ENCODE results near the gene PRTFDC1.
"Not testable (repeated sequence)": the region's sequence is repeated elsewhere in the genome, so short reads cannot be mapped to it uniquely, and the experiment has no call there.

The PRTFDC1 gene

DNA sequence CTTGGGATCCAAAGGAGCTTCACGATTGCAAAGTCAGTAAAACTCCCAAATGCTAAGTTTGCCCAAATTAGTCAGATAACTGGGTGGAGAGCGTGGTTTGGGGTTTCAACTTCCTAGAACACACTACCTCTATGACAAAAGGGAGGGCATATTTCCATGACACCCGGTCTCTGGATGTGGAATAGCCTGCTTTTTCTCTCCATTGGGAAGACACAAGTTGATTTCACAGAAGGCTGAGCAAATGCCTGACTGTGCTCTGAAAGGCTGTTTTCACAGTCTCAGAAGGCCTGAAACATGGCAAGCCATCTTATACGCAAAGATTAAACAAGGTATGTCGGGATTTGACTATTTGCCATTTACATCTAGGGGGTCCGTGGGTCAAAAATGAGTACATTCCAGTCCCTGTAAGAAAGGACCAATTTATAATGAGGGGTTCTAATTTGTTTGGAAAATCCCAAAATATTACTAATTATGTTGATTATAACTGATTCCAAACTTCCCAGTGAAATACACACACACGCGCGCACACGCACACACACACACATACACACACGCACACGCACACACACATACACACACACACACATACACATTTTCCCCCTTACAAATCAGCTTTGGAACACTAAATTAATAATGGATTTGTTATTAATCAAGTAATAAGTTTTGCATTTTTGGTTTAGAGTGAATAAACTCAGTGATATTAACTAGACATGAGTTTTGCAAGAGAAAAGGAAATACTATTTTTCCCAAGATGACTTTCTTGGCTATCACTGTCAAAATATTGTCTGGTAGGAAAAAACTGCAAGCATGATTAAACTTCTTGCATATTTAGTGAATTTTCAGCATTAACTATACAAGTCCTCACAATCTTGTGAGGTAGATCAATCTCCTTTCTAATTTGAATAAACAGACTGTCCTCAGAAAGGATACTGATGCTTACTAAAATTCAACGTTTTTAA is 105.0 kb downstream of the PRTFDC1 start:
- TF ChIP-seq SPI1 (IDR thresholded peaks at IDR 0.05; ENCODE audit: low read depth, low read length) (no peak), POLR2A (IDR thresholded peaks at IDR 0.05; ENCODE audit: low read depth, low read length) (no peak), TAF1 (IDR thresholded peaks at IDR 0.05; ENCODE audit: low read depth, low read length) (no peak), POLR2AphosphoS5 (IDR thresholded peaks at IDR 0.05; ENCODE audit: low read depth, low read length) (no peak), POU2F2 (IDR thresholded peaks at IDR 0.05; ENCODE audit: low read depth, low read length) (no peak), PAX5 (IDR thresholded peaks at IDR 0.05; ENCODE audit: insufficient read depth, low read length, severe bottlenecking) (no peak)
- no peak for FAIRE-seq
- DNase-seq (ENCODE audit: insufficient read length, low spot score): no peak

DNA sequence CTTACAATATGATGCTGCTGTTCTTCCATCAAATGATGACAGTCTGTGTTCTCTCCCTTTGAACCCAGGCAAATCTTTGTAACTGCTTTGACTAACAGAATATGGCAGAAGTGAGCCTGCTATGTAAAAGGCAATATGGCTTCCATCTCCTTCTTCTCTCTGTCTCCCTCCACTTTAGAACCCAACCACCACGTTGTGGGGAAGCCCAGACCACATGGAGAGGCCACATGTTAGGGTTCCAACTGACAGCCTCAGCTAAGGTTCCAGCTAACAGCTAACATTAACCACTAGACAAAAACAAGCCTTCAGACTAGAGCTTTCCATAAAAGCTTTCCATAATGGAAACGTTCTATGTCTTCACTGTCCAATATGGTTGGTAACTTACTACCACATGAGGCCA is 107.7 kb downstream of the PRTFDC1 start:
- DNase-seq (ENCODE audit: insufficient read length, low spot score): no peak
- TF ChIP-seq PAX5 (IDR thresholded peaks at IDR 0.05; ENCODE audit: insufficient read depth, low read length, severe bottlenecking): no peak
- no peak for TF ChIP-seq POU2F2 (IDR thresholded peaks at IDR 0.05; ENCODE audit: low read depth, low read length)
- TF ChIP-seq SPI1 (IDR thresholded peaks at IDR 0.05; ENCODE audit: low read depth, low read length): no peak
- FAIRE-seq: no peak

DNA sequence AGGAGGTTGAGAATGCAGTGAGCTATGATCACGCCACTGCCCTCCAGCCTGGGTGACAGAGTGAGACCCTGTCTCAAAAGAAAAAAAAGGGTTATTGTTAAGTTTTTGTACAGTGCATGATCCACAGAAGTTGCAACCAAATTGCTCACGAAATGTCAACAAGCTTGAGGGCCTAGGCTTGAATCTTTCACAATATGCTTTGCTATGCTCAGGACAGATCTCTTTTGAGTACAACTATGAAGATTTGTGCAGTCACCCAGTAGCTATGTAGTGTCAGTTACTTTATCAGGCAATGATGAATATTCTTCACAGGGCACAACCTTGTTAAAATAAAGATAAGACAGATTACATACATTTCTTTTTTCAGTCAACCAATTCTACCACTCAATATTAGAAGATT is 109.2 kb downstream of the PRTFDC1 start:
- DNase-seq (ENCODE audit: insufficient read length, low spot score): no peak
- FAIRE-seq: no peak
- TF ChIP-seq PAX5 (IDR thresholded peaks at IDR 0.05; ENCODE audit: insufficient read depth, low read length, severe bottlenecking): no peak
- TF ChIP-seq TAF1 (IDR thresholded peaks at IDR 0.05; ENCODE audit: low read depth, low read length): no peak
- TF ChIP-seq POLR2A (IDR thresholded peaks at IDR 0.05; ENCODE audit: low read depth, low read length): no peak
- TF ChIP-seq POLR2AphosphoS5 (IDR thresholded peaks at IDR 0.05; ENCODE audit: low read depth, low read length): no peak
- no peak for TF ChIP-seq SPI1 (IDR thresholded peaks at IDR 0.05; ENCODE audit: low read depth, low read length)
- no peak for TF ChIP-seq POU2F2 (IDR thresholded peaks at IDR 0.05; ENCODE audit: low read depth, low read length)

DNA sequence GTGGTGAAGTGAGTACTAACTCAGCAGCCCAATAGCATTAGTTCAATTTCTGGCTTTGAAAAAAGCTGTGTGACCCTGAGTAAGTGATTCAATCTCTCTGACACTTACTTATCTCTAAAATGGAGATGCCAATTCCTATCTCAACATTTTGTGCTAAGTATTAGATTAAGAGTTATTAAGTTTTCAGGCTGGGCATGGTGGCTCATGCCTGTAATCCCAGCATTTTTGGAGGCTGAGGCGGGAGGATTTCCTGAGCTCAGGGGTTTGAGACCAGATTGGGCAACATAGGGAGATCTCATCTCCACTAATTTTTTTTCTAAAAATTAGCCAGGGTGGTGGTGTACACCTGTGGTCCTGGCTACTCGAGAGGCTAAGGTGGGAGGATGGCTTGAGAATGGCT is 109.5 kb downstream of the PRTFDC1 start:
- no peak for TF ChIP-seq SPI1 (IDR thresholded peaks at IDR 0.05; ENCODE audit: low read depth, low read length)
- TF ChIP-seq POLR2AphosphoS5 (IDR thresholded peaks at IDR 0.05; ENCODE audit: low read depth, low read length): no peak
- no peak for TF ChIP-seq POLR2A (IDR thresholded peaks at IDR 0.05; ENCODE audit: low read depth, low read length)
- TF ChIP-seq PAX5 (IDR thresholded peaks at IDR 0.05; ENCODE audit: insufficient read depth, low read length, severe bottlenecking): no peak
- TF ChIP-seq TAF1 (IDR thresholded peaks at IDR 0.05; ENCODE audit: low read depth, low read length): no peak
- no peak for TF ChIP-seq POU2F2 (IDR thresholded peaks at IDR 0.05; ENCODE audit: low read depth, low read length)
- DNase-seq (ENCODE audit: insufficient read length, low spot score) (no peak), FAIRE-seq (no peak)

DNA sequence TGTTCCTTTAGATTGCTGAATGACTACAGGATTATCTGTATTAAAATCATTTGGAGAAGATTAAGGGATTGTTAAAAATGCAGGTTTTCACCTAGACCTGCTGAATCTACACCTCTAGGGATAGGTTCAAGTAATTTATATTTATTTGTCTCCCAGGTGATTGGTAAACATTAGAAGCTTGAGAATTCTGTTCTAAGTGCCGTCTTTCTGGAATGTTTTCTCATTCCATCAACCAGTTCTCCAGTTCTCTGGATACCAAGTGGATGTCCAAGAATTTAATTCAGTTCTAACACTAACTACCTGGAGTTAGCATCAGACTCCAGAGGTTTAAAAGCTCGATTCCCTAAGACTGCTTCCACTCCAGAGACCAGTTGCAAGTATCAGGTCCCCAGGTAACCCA is 110.9 kb downstream of the PRTFDC1 start:
- TF ChIP-seq POLR2AphosphoS5 (IDR thresholded peaks at IDR 0.05; ENCODE audit: low read depth, low read length): no peak
- TF ChIP-seq SPI1 (IDR thresholded peaks at IDR 0.05; ENCODE audit: low read depth, low read length): no peak
- no peak for TF ChIP-seq TAF1 (IDR thresholded peaks at IDR 0.05; ENCODE audit: low read depth, low read length)
- no peak for DNase-seq (ENCODE audit: insufficient read length, low spot score)
- no peak for FAIRE-seq

DNA sequence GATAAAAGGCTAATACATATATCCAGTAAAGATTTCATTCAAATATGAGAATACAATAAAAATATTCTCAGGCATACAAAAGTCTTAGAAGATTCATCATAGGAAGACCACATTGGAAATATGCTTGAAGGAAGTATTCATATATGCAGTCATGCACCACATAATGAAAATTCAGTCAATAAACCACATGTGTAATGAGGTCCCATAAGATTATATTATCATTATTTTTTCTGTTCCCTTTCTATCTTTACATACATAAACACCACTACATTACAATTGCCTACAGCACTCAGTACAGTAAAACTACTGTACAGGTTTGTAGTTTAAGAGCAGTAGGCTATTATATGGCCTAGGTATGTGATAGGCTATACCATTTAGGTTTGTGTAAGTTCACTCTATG is 111.6 kb downstream of the PRTFDC1 start:
- no peak for FAIRE-seq
- DNase-seq (ENCODE audit: insufficient read length, low spot score): no peak
- no peak for TF ChIP-seq POLR2A (IDR thresholded peaks at IDR 0.05; ENCODE audit: low read depth, low read length)
- TF ChIP-seq POLR2AphosphoS5 (IDR thresholded peaks at IDR 0.05; ENCODE audit: low read depth, low read length): no peak

DNA sequence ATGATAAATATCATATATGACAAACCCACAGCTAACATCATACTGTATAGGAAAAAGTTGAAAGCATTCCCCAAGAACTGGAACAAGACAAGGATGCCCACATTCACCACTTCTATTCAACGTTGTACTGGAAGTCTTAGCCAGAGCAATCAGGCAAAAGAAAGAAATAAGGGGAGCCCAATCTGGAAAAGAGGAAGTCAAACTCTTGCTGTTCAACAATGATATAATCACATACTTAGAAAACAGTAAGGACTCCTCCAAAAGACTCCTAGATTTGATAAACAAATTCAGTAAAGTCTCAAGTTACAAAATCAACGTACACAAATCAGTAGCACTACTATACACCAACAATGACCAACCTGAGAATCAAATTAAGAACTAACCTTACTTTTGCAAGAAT is 114.6 kb downstream of the PRTFDC1 start:
- not testable (repeated sequence) for FAIRE-seq

DNA sequence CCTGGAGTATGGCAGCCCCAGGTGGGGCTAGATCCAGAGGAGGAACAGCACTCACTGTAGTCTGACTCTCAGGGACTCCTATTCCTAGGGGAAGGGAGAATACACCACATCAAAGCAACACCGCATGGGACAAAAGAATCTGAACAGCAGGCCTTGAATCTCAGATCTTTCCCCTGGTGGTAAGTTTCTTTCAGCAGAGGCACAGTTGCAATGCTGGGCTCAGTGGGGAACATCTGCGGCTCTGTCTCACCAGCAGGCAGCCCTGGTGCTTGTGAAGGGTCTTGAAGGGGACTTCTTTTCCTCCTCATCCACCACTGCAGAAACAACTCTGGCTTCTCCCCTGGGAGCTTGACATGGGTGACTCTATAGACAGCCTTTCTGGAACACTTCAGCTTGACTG is 117.5 kb downstream of the PRTFDC1 start:
- FAIRE-seq (no peak), DNase-seq (ENCODE audit: insufficient read length, low spot score) (no peak)
- TF ChIP-seq POLR2A (IDR thresholded peaks at IDR 0.05; ENCODE audit: low read depth, low read length) (no peak), POU2F2 (IDR thresholded peaks at IDR 0.05; ENCODE audit: low read depth, low read length) (no peak), PAX5 (IDR thresholded peaks at IDR 0.05; ENCODE audit: insufficient read depth, low read length, severe bottlenecking) (no peak), POLR2AphosphoS5 (IDR thresholded peaks at IDR 0.05; ENCODE audit: low read depth, low read length) (no peak), TAF1 (IDR thresholded peaks at IDR 0.05; ENCODE audit: low read depth, low read length) (no peak), SPI1 (IDR thresholded peaks at IDR 0.05; ENCODE audit: low read depth, low read length) (no peak)

More for the DNA sequence above, 114.6 kb downstream of the PRTFDC1 start:
- TF ChIP-seq SPI1 (IDR thresholded peaks at IDR 0.05; ENCODE audit: low read depth, low read length): peak; percentile 52
- not testable (repeated sequence) for DNase-seq (ENCODE audit: insufficient read length, low spot score)

DNA sequence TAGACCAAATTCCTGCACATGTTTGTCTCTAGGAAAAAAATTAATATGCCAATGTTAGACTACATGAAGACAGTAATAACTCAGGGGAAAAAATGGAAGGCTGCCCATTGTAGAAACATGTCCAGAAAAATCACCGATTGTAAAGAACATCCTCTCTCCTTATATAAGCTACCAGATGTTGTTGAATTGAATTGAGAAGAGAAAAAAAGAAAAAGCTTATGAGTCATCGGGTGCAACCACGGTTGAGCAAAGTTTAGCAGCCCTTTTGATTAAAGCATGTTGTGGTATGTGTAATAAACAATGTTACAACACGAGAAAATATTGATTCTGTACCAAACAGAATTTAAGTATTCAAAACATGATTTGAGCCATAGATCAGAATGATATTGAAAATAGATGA is 126.4 kb downstream of the PRTFDC1 start:
- DNase-seq (ENCODE audit: insufficient read length, low spot score) (no peak), FAIRE-seq (no peak)
- no peak for TF ChIP-seq TAF1 (IDR thresholded peaks at IDR 0.05; ENCODE audit: low read depth, low read length)
- TF ChIP-seq POLR2AphosphoS5 (IDR thresholded peaks at IDR 0.05; ENCODE audit: low read depth, low read length): no peak
- no peak for TF ChIP-seq SPI1 (IDR thresholded peaks at IDR 0.05; ENCODE audit: low read depth, low read length)
- TF ChIP-seq POLR2A (IDR thresholded peaks at IDR 0.05; ENCODE audit: low read depth, low read length): no peak
- TF ChIP-seq POU2F2 (IDR thresholded peaks at IDR 0.05; ENCODE audit: low read depth, low read length): no peak
- no peak for TF ChIP-seq PAX5 (IDR thresholded peaks at IDR 0.05; ENCODE audit: insufficient read depth, low read length, severe bottlenecking)

DNA sequence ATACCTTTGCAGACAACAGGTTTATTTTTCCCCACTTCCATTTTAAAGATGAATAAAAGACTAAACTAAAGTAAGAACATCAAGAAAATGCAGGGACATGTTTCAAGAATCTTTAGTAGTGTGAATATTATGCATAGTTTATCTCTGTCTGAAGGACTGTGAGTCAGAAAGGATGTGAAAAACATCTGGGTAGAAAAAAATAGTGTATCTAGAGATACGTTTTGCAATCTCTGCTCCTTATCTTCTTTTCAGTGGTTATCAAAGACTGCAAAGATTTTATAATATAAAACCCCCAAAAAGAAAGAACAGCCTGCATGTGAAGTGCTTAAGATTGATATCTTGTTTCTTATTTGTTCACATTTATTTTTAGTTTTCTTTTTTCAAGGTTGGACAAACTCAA is 126.9 kb downstream of the PRTFDC1 start:
- TF ChIP-seq POLR2A (IDR thresholded peaks at IDR 0.05; ENCODE audit: low read depth, low read length) (no peak), SPI1 (IDR thresholded peaks at IDR 0.05; ENCODE audit: low read depth, low read length) (no peak), PAX5 (IDR thresholded peaks at IDR 0.05; ENCODE audit: insufficient read depth, low read length, severe bottlenecking) (no peak), POLR2AphosphoS5 (IDR thresholded peaks at IDR 0.05; ENCODE audit: low read depth, low read length) (no peak), TAF1 (IDR thresholded peaks at IDR 0.05; ENCODE audit: low read depth, low read length) (no peak), POU2F2 (IDR thresholded peaks at IDR 0.05; ENCODE audit: low read depth, low read length) (no peak)
- FAIRE-seq (no peak), DNase-seq (ENCODE audit: insufficient read length, low spot score) (no peak)
